Activated T-helper 17 cell treated with anti-CD3 and anti-CD28 coated beads, Interleukin-2, amount 50 U/mL, for 72 hours (primary cell): Measurements from ENCODE around the gene USP2. TPM values are rescaled to one million over a fixed set of nuclear protein-coding genes. Genes with fewer than 3 reads are reported as not detected.

Experiments
- ATAC-seq: fragments of 150-1000 bp; cut with Tn5 transposase; replicated peaks from 2 replicates; pipeline ENCODE4 v1.10.0; 2021; ENCODE audit warnings: mild to moderate bottlenecking, moderate library complexity
- H3K27ac Mint-ChIP-seq: one replicate; pipeline ENCODE4 v1.8.0; 2022; ENCODE audit warnings: mixed read lengths
- H3K27me3 Mint-ChIP-seq: one replicate; pipeline ENCODE4 v1.8.0; 2022; ENCODE audit warnings: mixed read lengths
- H3K36me3 Mint-ChIP-seq: one replicate; pipeline ENCODE4 v1.8.0; 2022; ENCODE audit warnings: low read depth, mild to moderate bottlenecking, mixed read lengths
- H3K4me1 Mint-ChIP-seq: one replicate; pipeline ENCODE4 v1.8.0; 2022; ENCODE audit warnings: mixed read lengths
- H3K4me3 Mint-ChIP-seq: one replicate; pipeline ENCODE4 v1.8.0; 2022; ENCODE audit warnings: mild to moderate bottlenecking, mixed read lengths
- H3K9me3 Mint-ChIP-seq: one replicate; pipeline ENCODE4 v1.8.0; 2022; ENCODE audit warnings: mixed read lengths
- total RNA-seq, 2 donors: library from RNA; stranded (reverse); gene quantifications; one replicate each; pipeline ENCODE4 v1.2.3, GENCODE V29; 2022

Gene USP2
- total RNA-seq, 2 donors from 2014 or later = 0.52 to 1.3 TPM

DNA sequence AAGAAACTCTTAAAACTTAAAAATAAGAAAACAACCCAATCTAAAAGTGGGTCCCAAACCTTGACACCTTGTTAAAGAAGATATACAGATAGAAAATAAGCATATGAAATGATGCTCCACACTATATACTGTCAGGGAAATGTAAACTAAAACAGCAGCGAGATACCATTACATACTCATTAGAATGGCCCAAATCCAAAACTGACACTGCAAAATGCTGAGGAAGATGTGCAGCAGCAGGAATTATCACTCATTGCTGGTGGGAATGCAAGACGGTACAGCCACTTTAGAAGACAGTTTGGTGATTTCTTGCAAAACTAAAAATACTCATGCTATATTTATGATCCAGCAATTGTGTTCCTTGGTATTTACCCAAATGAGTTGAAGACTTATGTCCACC lies 52.2 kb downstream of the USP2 start:
- H3K9me3 Mint-ChIP-seq = no peaks in the 10 kb centered on the region
- H3K36me3 Mint-ChIP-seq = no peaks in the 10 kb centered on the region
- H3K27me3 Mint-ChIP-seq = peaks cover 13% of the 10 kb centered on the region
- no peaks in the 10 kb centered on the region for H3K4me1 Mint-ChIP-seq
- H3K4me3 Mint-ChIP-seq = no peak overlapping the region
- no peak overlapping the region for H3K27ac Mint-ChIP-seq
- no peak for ATAC-seq

DNA sequence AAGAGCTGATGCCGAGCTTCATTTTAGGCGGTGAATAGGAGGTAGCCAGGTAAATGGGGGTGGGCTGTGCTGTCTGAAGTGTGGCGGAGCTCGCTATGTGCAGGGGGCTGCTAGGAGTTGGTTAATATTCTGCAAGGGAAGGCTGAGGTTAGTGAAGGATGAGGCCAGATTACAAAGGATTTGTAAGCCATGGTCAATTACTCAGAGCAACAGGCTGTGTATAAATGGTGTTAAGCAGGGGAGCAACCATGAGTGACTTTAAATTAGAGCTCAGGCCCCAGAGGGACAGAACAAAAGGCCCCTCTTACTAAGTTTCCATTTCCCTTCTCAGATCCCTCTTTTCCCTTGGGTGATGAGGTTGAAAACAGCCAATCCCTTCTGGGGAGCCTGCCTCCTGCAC lies 57.3 kb downstream of the USP2 start:
- Mint-ChIP-seq H3K4me3 (no peak overlapping the region), H3K27ac (no peak overlapping the region), H3K36me3 (no peaks in the 10 kb centered on the region), H3K9me3 (no peaks in the 10 kb centered on the region), H3K4me1 (peaks cover 14% of the 10 kb centered on the region), H3K27me3 (peaks cover 3% of the 10 kb centered on the region)
- ATAC-seq = no peak

GRCh38 chr11:119323532-119324033 lies 57.9 kb downstream of the USP2 start:
- Mint-ChIP-seq H3K4me1 (peaks cover 19% of the 10 kb centered on the region), H3K27ac (no peak overlapping the region), H3K36me3 (no peaks in the 10 kb centered on the region), H3K27me3 (no peaks in the 10 kb centered on the region), H3K4me3 (peak overlapping the region; percentile 3), H3K9me3 (no peaks in the 10 kb centered on the region)
- no peak for ATAC-seq

- Mint-ChIP-seq H3K36me3 (no peaks in the 10 kb centered on the region), H3K9me3 (no peaks in the 10 kb centered on the region), H3K4me1 (peaks cover 22% of the 10 kb centered on the region), H3K27me3 (no peaks in the 10 kb centered on the region), H3K27ac (no peak overlapping the region), H3K4me3 (peak overlapping the region; percentile 3)
- ATAC-seq = no peak
These were observed 58.5 kb downstream of the USP2 start for GRCh38 chr11:119322921-119323531.

- no peak overlapping the region for H3K27ac Mint-ChIP-seq
- H3K4me3 Mint-ChIP-seq = peak overlapping the region; percentile 85
- no peaks in the 10 kb centered on the region for H3K9me3 Mint-ChIP-seq
- ATAC-seq = no peak
- H3K4me1 Mint-ChIP-seq = peaks cover 22% of the 10 kb centered on the region
- H3K36me3 Mint-ChIP-seq = no peaks in the 10 kb centered on the region
- no peaks in the 10 kb centered on the region for H3K27me3 Mint-ChIP-seq
These were observed 59.1 kb downstream of the USP2 start for GRCh38 chr11:119322360-119322739.

DNA sequence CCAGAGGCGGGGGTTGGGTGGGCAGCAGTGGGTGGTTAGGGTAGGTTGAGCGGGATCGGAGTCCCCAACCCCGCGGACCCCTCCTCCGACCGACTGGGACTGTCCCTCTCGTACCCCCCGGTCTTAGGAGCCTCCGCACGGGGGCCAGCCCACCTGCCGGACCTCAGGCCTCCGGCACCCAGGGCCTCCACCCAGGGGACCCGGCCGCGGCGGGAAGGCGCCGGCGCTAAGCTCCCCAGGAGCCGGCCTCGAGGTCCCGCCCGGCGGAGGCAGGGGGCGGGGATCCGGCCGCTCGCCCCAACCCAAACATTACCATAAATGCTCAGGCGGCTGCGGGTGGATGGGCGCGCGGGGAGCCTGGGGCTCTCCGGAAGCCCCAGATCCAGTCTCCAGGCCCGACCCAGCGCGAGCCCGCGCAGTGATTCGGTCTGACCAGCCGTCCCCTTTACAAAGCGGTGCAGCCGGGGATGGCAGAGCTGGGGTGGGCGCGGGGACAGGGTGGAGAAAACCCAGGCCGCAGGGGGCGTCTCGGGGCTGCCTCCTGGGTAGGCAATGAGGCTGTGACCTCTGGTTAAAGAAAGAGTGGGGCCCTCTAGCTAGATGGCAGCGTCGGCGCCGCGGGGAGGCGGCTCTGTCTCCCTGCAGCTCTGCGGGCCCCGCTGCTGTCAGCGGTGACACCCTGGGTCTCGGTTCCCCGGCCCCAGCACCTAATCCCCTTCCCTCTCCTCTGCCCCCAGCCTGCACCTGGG lies 60.5 kb downstream of the USP2 start:
- no peaks in the 10 kb centered on the region for H3K9me3 Mint-ChIP-seq
- H3K36me3 Mint-ChIP-seq = no peaks in the 10 kb centered on the region
- H3K27me3 Mint-ChIP-seq = no peaks in the 10 kb centered on the region
- peaks cover 22% of the 10 kb centered on the region for H3K4me1 Mint-ChIP-seq
- H3K27ac Mint-ChIP-seq = peak overlapping the region; percentile 88
- peak; percentile 70 for ATAC-seq
- H3K4me3 Mint-ChIP-seq = peak overlapping the region; percentile 85

DNA sequence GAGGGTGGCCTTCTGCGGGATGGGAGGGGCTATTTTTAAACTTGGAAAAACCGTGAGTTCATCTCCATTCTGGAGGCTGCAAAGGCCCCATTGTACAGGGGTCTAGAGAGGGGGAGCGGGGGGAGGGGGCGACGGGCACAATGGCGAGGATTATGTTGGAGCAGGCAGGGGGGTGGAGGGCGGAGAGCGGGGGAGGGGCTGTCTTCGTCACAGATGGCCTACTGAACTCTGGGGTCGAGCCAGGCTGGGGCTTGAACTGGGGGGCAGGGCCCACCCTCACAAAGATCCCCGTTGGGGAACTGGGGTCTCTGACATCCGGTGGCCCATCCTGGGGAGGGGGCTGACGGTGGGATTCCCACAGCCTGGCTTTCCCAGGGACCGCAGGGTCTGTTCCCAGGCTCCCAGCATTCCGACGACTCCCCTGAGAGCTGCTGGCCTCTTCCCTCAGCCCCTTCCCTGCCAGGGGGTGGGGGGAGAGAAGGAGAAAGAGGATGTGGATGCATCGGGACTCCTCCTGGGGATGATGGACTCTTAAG lies 61.2 kb downstream of the USP2 start:
- no peak for ATAC-seq
- Mint-ChIP-seq H3K27me3 (no peaks in the 10 kb centered on the region), H3K9me3 (no peaks in the 10 kb centered on the region), H3K4me3 (peak overlapping the region; percentile 74), H3K27ac (peak overlapping the region; percentile 39), H3K36me3 (no peaks in the 10 kb centered on the region), H3K4me1 (peaks cover 22% of the 10 kb centered on the region)

GRCh38 chr11:119319700-119320239 lies 61.7 kb downstream of the USP2 start:
- Mint-ChIP-seq H3K9me3 (no peaks in the 10 kb centered on the region), H3K27ac (peak overlapping the region; percentile 39), H3K27me3 (no peaks in the 10 kb centered on the region), H3K4me1 (peaks cover 22% of the 10 kb centered on the region), H3K36me3 (no peaks in the 10 kb centered on the region), H3K4me3 (peak overlapping the region; percentile 74)
- ATAC-seq = no peak

- H3K36me3 Mint-ChIP-seq = no peaks in the 10 kb centered on the region
- H3K4me1 Mint-ChIP-seq = peaks cover 22% of the 10 kb centered on the region
- peak overlapping the region; percentile 90 for H3K27ac Mint-ChIP-seq
- no peaks in the 10 kb centered on the region for H3K9me3 Mint-ChIP-seq
- no peak for ATAC-seq
- no peaks in the 10 kb centered on the region for H3K27me3 Mint-ChIP-seq
- peak overlapping the region; percentile 74 for H3K4me3 Mint-ChIP-seq
These were observed 62.3 kb downstream of the USP2 start for GRCh38 chr11:119319136-119319699.

DNA sequence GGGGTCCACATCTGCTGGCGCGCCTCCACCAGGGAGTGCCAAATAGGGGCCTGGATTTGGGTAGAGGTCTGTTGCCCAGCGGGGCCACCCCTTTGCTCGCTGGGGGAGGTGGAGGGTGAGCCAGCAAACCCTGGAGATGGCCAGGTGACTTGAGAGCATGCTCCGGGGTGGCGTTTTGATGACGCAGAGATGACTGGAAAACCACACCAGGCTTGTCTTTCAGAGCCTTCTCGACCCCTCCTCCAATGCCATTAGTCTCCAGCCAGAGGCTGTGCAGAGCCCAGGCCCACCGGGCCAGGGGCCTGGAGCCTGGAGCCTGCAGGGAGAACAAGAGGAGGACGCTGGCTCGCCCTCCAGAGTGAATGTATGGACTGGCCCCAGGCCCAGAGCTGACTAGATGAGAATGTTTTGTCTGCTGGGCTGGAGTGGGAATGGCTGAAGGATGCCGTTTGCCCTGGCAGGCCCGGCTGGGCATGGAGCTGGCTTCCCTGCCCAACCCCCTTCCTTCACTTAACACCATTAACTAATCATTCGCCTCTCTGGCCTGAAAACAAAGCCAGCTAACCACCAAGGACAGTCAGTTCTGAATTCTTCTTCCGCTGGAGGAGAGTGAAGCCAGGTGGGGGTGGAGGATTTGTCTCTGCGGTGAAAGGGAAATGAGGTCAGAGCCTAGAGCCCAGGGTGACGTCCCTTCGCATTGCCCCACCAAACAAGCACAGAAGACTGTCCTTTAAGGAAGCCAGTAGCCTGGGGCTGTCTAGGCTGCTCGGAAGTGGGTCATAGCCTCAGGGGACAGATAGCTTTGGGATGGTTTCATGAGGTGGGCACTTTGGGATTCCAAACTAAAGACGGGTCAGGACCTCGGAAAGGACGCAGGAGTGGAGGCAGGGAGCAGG lies 63.0 kb downstream of the USP2 start:
- H3K27ac Mint-ChIP-seq = peak overlapping the region; percentile 90
- H3K27me3 Mint-ChIP-seq = no peaks in the 10 kb centered on the region
- no peaks in the 10 kb centered on the region for H3K9me3 Mint-ChIP-seq
- ATAC-seq = peak; percentile 64
- peak overlapping the region; percentile 74 for H3K4me3 Mint-ChIP-seq
- peaks cover 18% of the 10 kb centered on the region for H3K4me1 Mint-ChIP-seq
- H3K36me3 Mint-ChIP-seq = no peaks in the 10 kb centered on the region

DNA sequence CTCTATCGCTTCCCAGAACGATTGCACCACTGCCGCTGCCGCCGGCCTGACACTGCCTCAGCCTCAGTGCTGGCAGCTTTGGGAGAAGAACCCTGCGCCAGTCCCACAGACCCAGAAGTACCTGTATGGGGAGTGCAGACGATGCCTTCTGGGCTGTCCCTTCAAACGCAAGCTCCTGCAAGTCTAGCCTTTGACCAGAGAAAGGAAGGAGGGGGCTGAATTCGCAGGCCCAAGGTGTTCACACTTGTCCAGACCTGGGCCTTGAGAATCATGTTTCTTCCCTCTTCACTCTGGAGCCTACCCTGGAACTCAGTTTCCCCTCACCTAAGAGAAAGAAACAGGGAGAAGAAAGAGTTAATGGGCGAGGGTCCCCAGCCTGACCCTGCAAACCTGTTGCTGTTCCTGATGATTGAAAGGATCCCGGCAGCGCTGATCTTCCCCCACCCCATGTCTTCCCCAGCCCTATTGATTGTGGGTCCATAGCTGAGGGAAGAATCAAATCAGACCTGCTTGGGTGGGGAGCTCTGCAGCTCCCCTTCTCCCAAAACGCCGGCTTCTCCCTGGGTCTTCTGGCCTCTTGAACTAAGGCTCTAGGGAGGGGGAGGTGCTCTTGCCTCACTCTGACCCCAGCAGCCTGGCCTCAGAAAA lies 63.8 kb downstream of the USP2 start:
- ATAC-seq = no peak
- Mint-ChIP-seq H3K36me3 (no peaks in the 10 kb centered on the region), H3K27me3 (no peaks in the 10 kb centered on the region), H3K4me3 (peak overlapping the region; percentile 74), H3K4me1 (peaks cover 17% of the 10 kb centered on the region), H3K27ac (no peak overlapping the region), H3K9me3 (no peaks in the 10 kb centered on the region)

GRCh38 chr11:119316729-119317591 lies 64.5 kb downstream of the USP2 start, which contains the start of gene MCAM:
Gene MCAM, minus strand, starts transcription at chr11:119317130. Its CDS starts 29 bp downstream, at chr11:119317101.
- Mint-ChIP-seq H3K4me1 (peaks cover 13% of the 10 kb centered on the region), H3K27ac (no peak within 1 kb of the TSS), H3K27me3 (no peaks in the 10 kb centered on the region), H3K9me3 (no peaks in the 10 kb centered on the region), H3K4me3 (peak within 1 kb of the TSS; percentile 81), H3K36me3 (no peaks in the 10 kb centered on the region)
- ATAC-seq = no peak
